NCI-H2029 (cell line): ENCODE measurements around the gene VTI1A.
"Not testable (repeated sequence)": the region's sequence is repeated elsewhere in the genome, so short reads cannot be mapped to it uniquely, and the experiment has no call there.

Experiments
- DNase-seq: peaks from one replicate; lab custom pipeline; 2025; lab: John Stamatoyannopoulos, UW

The VTI1A gene

GRCh38 chr10:112835944-112836451 is 389.0 kb downstream of the VTI1A start:
- DNase-seq: no peak

DNA sequence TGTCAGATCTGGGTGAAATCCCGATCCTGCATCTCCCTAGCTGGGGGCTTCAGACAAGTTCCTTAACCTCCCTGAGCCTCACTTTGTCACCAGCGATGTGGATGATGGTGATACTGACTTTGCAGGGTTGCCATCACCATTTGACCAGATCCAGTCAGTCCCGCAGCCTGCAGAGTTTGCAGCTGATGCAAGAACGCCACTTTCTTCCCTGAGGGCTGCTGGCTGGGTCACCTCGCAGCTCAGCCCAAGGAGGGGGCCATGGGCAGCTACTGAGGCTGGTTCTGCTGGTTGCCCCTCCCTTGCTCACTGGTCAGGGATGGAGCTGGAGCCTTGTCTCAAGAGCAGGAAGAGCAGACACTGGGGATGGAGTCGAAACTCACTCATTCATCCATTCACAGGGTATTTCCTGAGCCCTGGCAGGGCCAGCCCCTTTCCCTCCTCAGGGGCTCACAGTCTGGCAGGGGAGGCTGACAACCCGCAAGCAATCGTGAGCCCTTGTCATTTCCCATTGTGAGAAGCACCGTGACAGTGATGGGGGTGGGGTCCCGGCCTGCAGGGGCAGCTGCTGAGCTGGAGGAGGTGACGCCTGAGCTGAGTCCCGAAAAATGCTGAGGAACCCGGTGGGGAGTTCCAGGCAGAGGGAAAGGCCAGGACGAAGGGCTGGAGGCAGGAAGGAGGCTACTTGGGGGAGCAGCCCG is 391.9 kb downstream of the VTI1A start:
- DNase-seq: no peak

DNA sequence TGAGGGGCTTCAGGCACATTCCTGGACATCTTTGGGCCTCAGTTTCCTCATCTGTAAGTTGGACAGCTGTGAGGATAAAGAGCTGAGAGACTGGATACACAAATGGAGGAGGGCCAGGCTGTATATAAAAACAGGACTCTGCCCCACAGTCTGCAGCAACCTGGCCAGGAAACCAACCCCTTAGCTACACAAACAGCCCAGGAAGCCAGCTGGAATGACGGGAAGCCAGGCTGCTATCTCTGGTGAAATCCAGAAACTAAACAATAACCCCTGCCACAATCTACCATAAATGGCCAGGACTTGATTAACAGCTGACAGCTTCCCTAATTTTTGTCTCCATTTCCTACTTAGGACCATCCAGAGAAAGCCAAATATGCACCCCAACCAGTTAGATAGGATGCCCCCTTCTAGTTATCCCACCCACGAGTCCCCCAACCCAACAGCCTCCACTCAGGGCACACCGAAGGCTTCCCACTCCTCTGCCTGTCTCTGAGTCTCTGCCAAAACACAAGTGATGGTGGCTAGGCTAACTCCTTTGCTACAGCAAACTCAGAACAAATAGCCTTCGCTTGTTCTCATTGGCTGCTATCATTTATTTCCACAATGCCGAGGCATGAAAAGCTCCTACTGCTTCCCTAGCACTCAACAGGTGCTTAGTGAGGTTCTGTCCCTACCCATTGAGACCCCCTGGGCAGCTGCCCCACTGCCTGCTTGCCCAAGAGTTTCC is 393.1 kb downstream of the VTI1A start:
- DNase-seq: no peak

GRCh38 chr10:112841549-112841948 is 394.5 kb downstream of the VTI1A start:
- no peak for DNase-seq

DNA sequence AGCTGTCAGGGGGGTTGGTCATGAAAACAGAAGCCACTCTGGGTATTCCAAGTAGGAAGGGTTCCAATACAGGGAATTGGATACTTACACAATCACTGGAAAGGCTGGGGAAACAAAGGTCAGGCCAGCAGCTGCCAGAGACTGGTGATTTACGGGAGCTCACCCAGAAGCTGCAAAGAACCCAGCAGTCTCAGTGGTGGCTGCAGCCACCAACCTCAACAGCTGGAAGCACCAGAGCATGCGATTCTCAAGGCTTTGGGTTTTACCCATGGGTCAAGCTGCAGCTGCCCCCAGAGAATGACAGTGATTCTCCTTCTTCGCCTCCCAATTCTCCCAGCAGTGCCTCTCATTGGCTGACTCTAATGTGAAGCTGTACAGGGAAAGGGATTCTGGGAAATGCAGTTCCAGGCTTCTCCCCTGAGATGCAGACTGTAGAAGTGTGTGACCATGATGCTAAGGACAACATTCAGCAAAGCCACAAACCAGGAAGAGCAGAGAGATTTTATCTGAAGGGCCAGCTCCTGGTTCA is 395.9 kb downstream of the VTI1A start:
- no peak for DNase-seq

DNA sequence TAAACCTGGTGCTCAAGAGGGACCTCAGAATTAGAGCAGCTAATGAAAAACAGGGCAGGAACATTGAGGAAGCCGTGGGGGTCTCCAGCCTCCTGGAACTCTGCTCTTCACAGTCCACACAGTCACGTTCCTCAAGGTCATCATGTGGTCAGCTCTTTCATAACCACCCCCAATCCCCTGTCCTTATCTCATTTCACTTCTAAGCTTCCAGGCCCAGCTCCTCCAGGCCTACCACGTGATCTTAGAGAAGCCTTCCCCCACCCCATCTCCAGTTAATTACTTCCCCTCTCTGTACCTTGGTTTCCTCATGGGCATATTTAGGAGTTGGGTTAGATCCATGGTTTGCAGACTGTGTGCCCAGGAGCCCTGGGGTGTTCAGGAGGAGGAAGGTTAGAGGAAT is 396.6 kb downstream of the VTI1A start:
- DNase-seq: no peak

GRCh38 chr10:112844681-112845544 is 397.9 kb downstream of the VTI1A start:
- no peak for DNase-seq

DNA sequence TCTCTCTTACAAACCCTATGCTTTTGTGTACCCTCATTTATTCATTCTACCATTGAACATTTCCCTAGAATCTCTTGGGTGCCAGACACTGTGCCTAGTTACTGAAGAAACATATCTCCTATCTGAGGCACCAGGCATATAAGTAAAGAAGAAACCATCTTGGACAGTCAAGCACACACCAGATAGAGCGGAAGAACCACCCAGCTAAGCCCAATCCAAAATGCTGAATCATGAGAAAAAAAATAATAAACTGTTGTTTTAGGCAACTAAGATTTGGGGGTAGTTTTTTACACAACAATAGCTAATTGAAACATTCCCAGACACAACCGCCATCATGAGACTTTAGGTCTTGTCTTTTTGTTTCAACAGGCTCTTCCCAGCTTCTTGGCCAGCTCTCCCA is 400.8 kb downstream of the VTI1A start:
- DNase-seq: no peak

GRCh38 chr10:112848228-112848627 is 401.2 kb downstream of the VTI1A start:
- no peak for DNase-seq

GRCh38 chr10:112848868-112849430 is 401.9 kb downstream of the VTI1A start:
- DNase-seq: no peak

DNA sequence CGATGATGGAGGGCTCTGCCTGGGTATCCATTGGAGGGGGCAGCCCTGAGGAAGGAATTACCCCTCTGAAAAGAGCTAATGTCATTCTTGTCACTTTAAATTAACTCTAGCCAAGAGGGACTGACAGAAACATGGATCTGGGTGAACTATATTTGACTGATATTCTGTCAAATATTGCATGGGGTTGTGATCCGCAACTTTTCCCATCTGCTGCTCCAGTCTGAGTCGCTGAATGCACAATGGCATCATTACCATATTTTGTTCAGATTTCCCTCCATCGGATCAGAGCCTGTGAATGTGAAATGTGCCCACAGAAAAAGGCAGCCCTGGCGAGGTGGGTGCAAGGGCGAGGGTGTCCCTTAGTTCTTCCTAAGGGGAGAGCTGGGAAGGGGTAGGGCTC is 402.5 kb downstream of the VTI1A start:
- no peak for DNase-seq

GRCh38 chr10:112851181-112851580 is 404.2 kb downstream of the VTI1A start:
- DNase-seq: no peak

GRCh38 chr10:112851588-112852211 is 404.7 kb downstream of the VTI1A start:
- DNase-seq: no peak

DNA sequence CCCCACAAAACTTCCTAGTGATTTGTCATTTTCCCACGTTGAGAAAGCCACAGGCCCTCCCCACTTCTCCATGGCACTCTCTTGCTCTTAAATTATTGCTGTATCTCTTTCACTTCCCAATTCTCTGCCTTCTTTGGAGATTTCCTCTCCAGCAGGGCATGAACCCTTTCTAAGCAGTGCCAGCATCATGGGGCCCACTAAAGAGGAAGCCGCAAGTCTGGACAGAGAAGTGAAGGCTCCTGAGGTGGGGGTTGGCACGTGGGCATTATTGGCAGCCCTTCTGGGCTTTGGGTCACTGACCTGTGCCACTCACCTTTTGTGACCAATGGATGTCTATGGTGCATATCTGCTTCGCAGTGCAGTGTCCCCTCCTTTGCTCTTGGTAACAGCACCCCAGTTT is 405.3 kb downstream of the VTI1A start:
- no peak for DNase-seq

DNA sequence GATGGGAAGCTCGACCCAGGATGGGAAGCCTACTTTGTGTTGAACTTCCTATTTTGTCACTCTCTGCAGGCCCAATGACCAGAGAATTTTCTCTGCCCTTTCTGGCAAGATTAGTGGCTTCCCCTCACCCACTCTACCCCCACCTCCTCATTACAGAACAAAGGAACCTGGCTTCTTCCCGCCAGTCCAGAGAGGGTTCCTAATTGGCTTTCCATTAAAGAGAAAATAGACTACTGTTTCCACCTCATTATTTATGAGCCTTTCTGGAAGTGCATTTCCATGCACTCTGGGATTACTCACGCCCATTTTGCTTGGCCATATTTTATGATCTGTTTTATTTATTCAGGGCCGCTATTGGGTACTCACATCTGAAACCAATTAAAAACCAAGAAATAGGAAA is 408.1 kb downstream of the VTI1A start:
- DNase-seq: no peak

- no peak for DNase-seq
Measured at GRCh38 chr10:112857493-112857892, 410.5 kb downstream of the VTI1A start.

GRCh38 chr10:112858986-112859651 is 412.1 kb downstream of the VTI1A start:
- DNase-seq: no peak

- DNase-seq: no peak
Measured at GRCh38 chr10:112859793-112860192, 412.8 kb downstream of the VTI1A start.

DNA sequence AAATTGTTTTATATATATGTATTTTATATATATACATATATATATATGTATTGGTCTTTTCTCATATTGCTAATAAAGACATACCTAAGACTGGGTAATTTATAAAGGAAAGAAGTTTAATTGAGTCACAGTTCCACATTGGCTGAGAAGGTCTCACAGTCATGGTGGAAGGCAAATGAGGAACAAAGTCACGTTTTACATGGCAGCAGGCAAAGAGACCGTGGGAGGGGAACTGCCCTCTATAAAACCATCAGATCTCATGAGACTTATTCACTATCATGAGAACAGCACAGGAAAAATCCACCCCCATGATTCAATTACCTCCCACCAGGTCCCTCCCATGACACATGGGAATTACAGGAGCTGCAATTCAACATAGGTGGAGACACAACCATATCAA is 416.4 kb downstream of the VTI1A start:
- DNase-seq: not testable (repeated sequence)
